OCI-LY3 (cell line): ENCODE data around the gene MFSD11.
"Not testable (repeated sequence)": the region's sequence is repeated elsewhere in the genome, so short reads cannot be mapped to it uniquely, and the experiment has no call there.

Source experiments
- H2AFZ ChIP-seq: fragments of 200-600, 300-600 bp; shearing (Covaris generic); 2 replicates; pipeline ENCODE4 v1.6.0; 2014; ENCODE audit warnings: antibody characterized with exemption, low read depth, low read length
- H3K27ac ChIP-seq: fragments of 200-600, 300-600 bp; sonication (generic); 2 replicates; pipeline ENCODE4 v1.5.1; 2014; ENCODE audit warnings: mild to moderate bottlenecking, low read length, moderate library complexity, mixed read lengths
- H3K27me3 ChIP-seq: fragments of 200-600, 300-600 bp; sonication (generic); 2 replicates; pipeline ENCODE4 v1.6.1; 2014; ENCODE audit warnings: low read depth, low read length, mixed read lengths
- H3K36me3 ChIP-seq: fragments of 200-600, 300-600 bp; sonication (generic); replicated peaks from 2 replicates; pipeline ENCODE3; 2014; ENCODE audit warnings: low read depth, low read length, mixed read lengths
- H3K4me1 ChIP-seq: fragments of 300-600, 200-600 bp; sonication (generic); 2 replicates; pipeline ENCODE4 v1.6.1; 2014; ENCODE audit warnings: low read length, mixed read lengths
- H3K4me2 ChIP-seq: fragments of 200-600, 300-600 bp; sonication (generic); 2 replicates; pipeline ENCODE4 v1.6.1; 2014; ENCODE audit warnings: low read length, mixed read lengths
- H3K4me3 ChIP-seq: fragments of 300-600, 200-600 bp; sonication (generic); 2 replicates; pipeline ENCODE4 v1.5.1; 2014; ENCODE audit warnings: antibody characterized with exemption, mild to moderate bottlenecking, low read length, moderate library complexity
- H3K79me2 ChIP-seq: fragments of 300-600, 200-600 bp; shearing (Covaris generic); 2 replicates; pipeline ENCODE4 v1.6.1; 2014; ENCODE audit warnings: mild to moderate bottlenecking, low read length, mixed read lengths
- H3K9ac ChIP-seq: fragments of 300-600, 200-600 bp; shearing (Covaris generic); 2 replicates; pipeline ENCODE4 v1.6.0; 2014; ENCODE audit warnings: mild to moderate bottlenecking, low read length, moderate library complexity
- H3K9me3 ChIP-seq: fragments of 200-600, 300-600 bp; shearing (Covaris generic); 2 replicates; pipeline ENCODE4 v1.6.1; 2014; ENCODE audit warnings: low read length, mixed read lengths; ENCODE audit not compliant: insufficient read depth
- H4K20me1 ChIP-seq: fragments of 200-600, 300-600 bp; sonication (generic); 2 replicates; pipeline ENCODE4 v1.6.1; 2016; ENCODE audit warnings: low read length, mixed read lengths; ENCODE audit not compliant: insufficient read depth
- EZH2phosphoT487 ChIP-seq: fragments of 200-600 bp; shearing (Covaris generic); IDR thresholded peaks from 2 replicates; pipeline ENCODE4 v1.6.1; 2018; ENCODE audit warnings: antibody characterized with exemption, mixed run types, low read depth
- TF ChIP-seq, protein P1 (sequence below): fragments of 200-600, 300-600 bp; sonication (generic); IDR thresholded peaks from 2 replicates; pipeline ENCODE4 v1.5.1; 2014; ENCODE audit warnings: antibody characterized with exemption, low read length, low read depth

MFSD11 gene

GRCh38 chr17:76737082-76737675 lies 740 bp upstream of the MFSD11 start, which contains the start of gene SRSF2:
Gene SRSF2, minus strand, starts transcription at chr17:76737331. Its CDS starts 171 bp downstream, at chr17:76737160.
- Histone ChIP-seq H3K4me3 (peak within 1 kb of the TSS; percentile 98), H3K36me3 (peaks cover 49% of the 10 kb centered on the region), H2AFZ (no peak within 1 kb of the TSS), H3K27ac (peak within 1 kb of the TSS; percentile 91), H3K4me1 (peaks cover 30% of the 10 kb centered on the region), H3K79me2 (peaks cover 59% of the 10 kb centered on the region), H3K9me3 (no peaks in the 10 kb centered on the region), H4K20me1 (peaks cover 38% of the 10 kb centered on the region), H3K27me3 (no peaks in the 10 kb centered on the region), H3K4me2 (peak within 1 kb of the TSS; percentile 94), H3K9ac (peak within 1 kb of the TSS; percentile 99)
- TF ChIP-seq, protein P1, sequence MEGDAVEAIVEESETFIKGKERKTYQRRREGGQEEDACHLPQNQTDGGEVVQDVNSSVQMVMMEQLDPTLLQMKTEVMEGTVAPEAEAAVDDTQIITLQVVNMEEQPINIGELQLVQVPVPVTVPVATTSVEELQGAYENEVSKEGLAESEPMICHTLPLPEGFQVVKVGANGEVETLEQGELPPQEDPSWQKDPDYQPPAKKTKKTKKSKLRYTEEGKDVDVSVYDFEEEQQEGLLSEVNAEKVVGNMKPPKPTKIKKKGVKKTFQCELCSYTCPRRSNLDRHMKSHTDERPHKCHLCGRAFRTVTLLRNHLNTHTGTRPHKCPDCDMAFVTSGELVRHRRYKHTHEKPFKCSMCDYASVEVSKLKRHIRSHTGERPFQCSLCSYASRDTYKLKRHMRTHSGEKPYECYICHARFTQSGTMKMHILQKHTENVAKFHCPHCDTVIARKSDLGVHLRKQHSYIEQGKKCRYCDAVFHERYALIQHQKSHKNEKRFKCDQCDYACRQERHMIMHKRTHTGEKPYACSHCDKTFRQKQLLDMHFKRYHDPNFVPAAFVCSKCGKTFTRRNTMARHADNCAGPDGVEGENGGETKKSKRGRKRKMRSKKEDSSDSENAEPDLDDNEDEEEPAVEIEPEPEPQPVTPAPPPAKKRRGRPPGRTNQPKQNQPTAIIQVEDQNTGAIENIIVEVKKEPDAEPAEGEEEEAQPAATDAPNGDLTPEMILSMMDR: no peak

DNA sequence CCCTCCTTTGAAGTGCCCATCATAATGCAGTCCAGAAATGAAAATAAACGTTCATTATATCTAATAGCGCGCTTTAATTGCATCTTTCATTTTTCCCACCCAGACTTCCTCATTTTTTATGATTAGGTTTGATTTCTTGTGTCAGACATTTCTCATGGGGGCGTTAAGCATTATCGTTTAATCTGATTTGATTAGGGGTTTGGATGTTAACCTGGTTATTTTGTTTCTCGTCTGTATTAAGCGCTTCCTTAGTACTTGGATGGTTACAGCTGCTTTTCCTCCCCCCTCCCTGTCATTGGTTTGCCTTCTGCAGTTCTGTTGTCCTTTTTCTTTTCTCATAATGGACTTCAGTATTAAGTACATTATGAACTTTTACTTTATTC lies 540 bp downstream of the MFSD11 start:
- H3K9ac ChIP-seq: peak overlapping the region; percentile 96
- no peaks in the 10 kb centered on the region for H3K9me3 ChIP-seq
- peaks cover 47% of the 10 kb centered on the region for H3K79me2 ChIP-seq
- H3K27me3 ChIP-seq: no peaks in the 10 kb centered on the region
- peaks cover 27% of the 10 kb centered on the region for H4K20me1 ChIP-seq
- H3K4me2 ChIP-seq: peak overlapping the region; percentile 94
- no peak overlapping the region for H2AFZ ChIP-seq
- no peak overlapping the region for H3K27ac ChIP-seq
- peaks cover 22% of the 10 kb centered on the region for H3K4me1 ChIP-seq
- H3K36me3 ChIP-seq: peaks cover 38% of the 10 kb centered on the region
- no peak for TF ChIP-seq EZH2phosphoT487
- TF ChIP-seq, protein P1: no peak
- peak overlapping the region; percentile 89 for H3K4me3 ChIP-seq

- H2AFZ ChIP-seq, H3K27me3 ChIP-seq, H3K9me3 ChIP-seq, H3K4me2 ChIP-seq, H3K4me3 ChIP-seq, H3K27ac ChIP-seq, H3K9ac ChIP-seq: not testable (repeated sequence)
- H4K20me1 ChIP-seq: peaks cover 15% of the 10 kb centered on the region
- peaks cover 10% of the 10 kb centered on the region for H3K4me1 ChIP-seq
- H3K79me2 ChIP-seq: peaks cover 35% of the 10 kb centered on the region
- H3K36me3 ChIP-seq: peaks cover 32% of the 10 kb centered on the region
Observed at GRCh38 chr17:76739568-76740115, 1.7 kb downstream of the MFSD11 start.

GRCh38 chr17:76740329-76741118 lies 2.6 kb downstream of the MFSD11 start:
- Histone ChIP-seq H3K27ac (no peak overlapping the region), H4K20me1 (peaks cover 6% of the 10 kb centered on the region), H3K79me2 (peaks cover 26% of the 10 kb centered on the region), H3K4me3 (no peak overlapping the region), H3K27me3 (no peaks in the 10 kb centered on the region), H3K9ac (no peak overlapping the region), H3K9me3 (no peaks in the 10 kb centered on the region), H3K4me2 (no peak overlapping the region), H2AFZ (no peak overlapping the region), H3K4me1 (peaks cover 7% of the 10 kb centered on the region), H3K36me3 (peaks cover 28% of the 10 kb centered on the region)
- TF ChIP-seq, protein P1: no peak
- TF ChIP-seq EZH2phosphoT487: no peak
